Nephron progenitor cell (in vitro differentiated cells): ENCODE data around the gene ANAPC2.

Source experiments
- DNase-seq: peaks from one replicate; pipeline ENCODE4 v3.0.0; 2021
- H3K27ac Mint-ChIP-seq: 2 replicates; pipeline ENCODE4 v1.8.0; 2021; ENCODE audit warnings: mild to moderate bottlenecking, moderate library complexity, mixed read lengths
- H3K27me3 Mint-ChIP-seq: 2 replicates; pipeline ENCODE4 v1.8.0; 2021; ENCODE audit warnings: mild to moderate bottlenecking, low read depth, mixed read lengths; ENCODE audit not compliant: poor library complexity
- H3K36me3 Mint-ChIP-seq: 2 replicates; pipeline ENCODE4 v1.8.0; 2021; ENCODE audit warnings: low read depth, mixed read lengths
- H3K4me1 Mint-ChIP-seq: 2 replicates; pipeline ENCODE4 v1.8.0; 2021; ENCODE audit warnings: mixed read lengths
- H3K4me3 Mint-ChIP-seq: 2 replicates; pipeline ENCODE4 v1.8.0; 2021; ENCODE audit warnings: mild to moderate bottlenecking, moderate library complexity, mixed read lengths
- H3K9me3 Mint-ChIP-seq: 2 replicates; pipeline ENCODE4 v1.8.0; 2021; ENCODE audit warnings: mild to moderate bottlenecking, moderate library complexity, mixed read lengths
- TF ChIP-seq, protein P1 (sequence below): fragments of 200-600 bp; sonication (generic); IDR thresholded peaks from 2 replicates; pipeline ENCODE4 v1.5.0; 2021; ENCODE audit warnings: antibody characterized with exemption

ANAPC2 gene

DNA sequence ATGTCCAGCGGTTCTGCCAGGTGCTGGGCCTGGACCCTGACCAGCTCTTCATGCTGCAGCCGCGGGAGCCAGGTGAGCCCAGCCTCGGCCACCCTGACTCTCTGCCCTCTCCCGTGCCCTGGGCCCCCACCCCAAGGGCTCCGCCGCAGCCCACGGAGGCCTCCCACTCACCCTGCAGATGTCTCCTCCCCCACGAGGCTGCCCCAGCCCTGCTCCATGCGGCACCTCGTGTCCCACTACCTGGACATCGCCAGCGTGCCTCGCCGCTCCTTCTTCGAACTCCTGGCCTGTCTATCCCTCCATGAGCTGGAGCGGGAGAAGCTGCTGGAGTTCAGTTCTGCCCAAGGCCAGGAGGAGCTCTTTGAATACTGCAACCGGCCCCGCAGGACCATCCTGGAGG, 26.3 kb upstream of the ANAPC2 start:
- Mint-ChIP-seq H3K36me3 (peaks cover 4% of the 10 kb centered on the region), H3K27me3 (no peaks in the 10 kb centered on the region), H3K9me3 (no peaks in the 10 kb centered on the region), H3K27ac (no peak overlapping the region), H3K4me3 (no peak overlapping the region), H3K4me1 (peaks cover 9% of the 10 kb centered on the region)
- TF ChIP-seq, protein P1, sequence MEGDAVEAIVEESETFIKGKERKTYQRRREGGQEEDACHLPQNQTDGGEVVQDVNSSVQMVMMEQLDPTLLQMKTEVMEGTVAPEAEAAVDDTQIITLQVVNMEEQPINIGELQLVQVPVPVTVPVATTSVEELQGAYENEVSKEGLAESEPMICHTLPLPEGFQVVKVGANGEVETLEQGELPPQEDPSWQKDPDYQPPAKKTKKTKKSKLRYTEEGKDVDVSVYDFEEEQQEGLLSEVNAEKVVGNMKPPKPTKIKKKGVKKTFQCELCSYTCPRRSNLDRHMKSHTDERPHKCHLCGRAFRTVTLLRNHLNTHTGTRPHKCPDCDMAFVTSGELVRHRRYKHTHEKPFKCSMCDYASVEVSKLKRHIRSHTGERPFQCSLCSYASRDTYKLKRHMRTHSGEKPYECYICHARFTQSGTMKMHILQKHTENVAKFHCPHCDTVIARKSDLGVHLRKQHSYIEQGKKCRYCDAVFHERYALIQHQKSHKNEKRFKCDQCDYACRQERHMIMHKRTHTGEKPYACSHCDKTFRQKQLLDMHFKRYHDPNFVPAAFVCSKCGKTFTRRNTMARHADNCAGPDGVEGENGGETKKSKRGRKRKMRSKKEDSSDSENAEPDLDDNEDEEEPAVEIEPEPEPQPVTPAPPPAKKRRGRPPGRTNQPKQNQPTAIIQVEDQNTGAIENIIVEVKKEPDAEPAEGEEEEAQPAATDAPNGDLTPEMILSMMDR = no peak
- DNase-seq = no peak

DNA sequence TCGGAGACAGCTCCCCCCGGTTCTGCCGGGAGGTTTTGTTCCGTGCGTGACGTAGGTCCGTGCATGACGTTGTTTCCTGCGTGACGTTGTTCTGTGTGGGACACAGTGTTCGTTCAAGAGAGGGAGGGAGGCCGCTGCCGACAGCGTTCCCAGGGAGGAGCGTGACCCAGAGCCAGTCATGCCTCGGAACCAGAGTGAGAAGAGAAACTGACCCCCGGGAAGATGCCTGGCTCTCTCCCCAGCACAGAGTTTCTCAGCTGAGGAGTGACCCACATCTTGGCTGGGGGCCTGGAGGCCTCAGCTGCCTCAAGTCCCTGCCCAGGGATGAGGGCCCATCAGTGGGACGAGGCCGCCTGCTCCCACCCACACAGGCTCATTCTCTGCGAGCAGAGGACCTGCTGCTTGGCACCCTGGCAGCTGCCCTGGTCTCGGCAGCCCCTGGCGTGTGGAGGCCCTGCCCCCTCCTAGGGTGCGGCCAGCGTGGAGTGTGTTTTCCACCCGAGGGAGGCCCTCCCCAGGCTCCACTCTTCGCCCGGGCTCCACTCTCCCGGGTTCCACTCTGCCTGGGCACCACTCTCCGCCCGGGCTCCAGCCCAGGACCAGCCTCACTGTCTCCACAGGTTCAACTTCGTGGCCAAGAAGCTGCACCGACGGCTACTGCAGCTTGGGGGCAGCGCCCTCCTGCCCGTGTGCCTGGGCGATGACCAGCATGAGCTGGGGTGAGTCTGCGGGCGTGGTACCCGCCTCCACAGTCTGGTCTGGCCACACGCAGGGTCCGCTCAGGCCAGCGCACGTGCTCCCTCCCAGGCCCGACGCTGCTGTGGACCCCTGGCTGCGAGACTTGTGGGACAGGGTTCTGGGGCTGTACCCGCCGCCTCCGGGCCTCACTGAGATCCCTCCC, 25.1 kb upstream of the ANAPC2 start:
- H3K27me3 Mint-ChIP-seq = no peaks in the 10 kb centered on the region
- TF ChIP-seq, protein P1 = no peak
- DNase-seq = no peak
- H3K9me3 Mint-ChIP-seq = no peaks in the 10 kb centered on the region
- H3K27ac Mint-ChIP-seq = peak overlapping the region; percentile 46
- peaks cover 5% of the 10 kb centered on the region for H3K4me1 Mint-ChIP-seq
- no peak overlapping the region for H3K4me3 Mint-ChIP-seq
- H3K36me3 Mint-ChIP-seq = peaks cover 4% of the 10 kb centered on the region

DNA sequence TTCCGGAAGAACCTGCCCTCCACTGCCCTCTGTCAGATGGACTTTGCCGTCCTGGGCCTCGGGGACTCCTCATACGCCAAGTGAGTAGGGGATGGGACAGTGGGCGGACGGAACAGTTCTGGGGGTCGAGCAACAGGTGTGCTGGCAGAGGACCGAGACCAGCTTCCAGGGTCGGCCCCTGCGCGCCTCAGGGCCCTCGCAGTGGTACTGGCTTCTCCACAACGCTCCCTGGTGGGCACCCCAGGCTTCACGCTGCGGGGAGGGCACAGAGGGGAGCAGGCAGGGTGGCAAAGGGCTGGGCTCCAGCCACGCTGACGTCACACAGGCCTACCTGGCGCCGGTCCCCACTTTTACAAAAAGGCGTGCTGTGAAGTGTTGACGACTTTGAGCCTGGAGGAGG, 24.2 kb upstream of the ANAPC2 start:
- H3K27ac Mint-ChIP-seq = no peak overlapping the region
- peaks cover 7% of the 10 kb centered on the region for H3K4me1 Mint-ChIP-seq
- H3K4me3 Mint-ChIP-seq = no peak overlapping the region
- peaks cover 8% of the 10 kb centered on the region for H3K36me3 Mint-ChIP-seq
- TF ChIP-seq, protein P1 = no peak
- H3K9me3 Mint-ChIP-seq = no peaks in the 10 kb centered on the region
- DNase-seq = no peak
- no peaks in the 10 kb centered on the region for H3K27me3 Mint-ChIP-seq

DNA sequence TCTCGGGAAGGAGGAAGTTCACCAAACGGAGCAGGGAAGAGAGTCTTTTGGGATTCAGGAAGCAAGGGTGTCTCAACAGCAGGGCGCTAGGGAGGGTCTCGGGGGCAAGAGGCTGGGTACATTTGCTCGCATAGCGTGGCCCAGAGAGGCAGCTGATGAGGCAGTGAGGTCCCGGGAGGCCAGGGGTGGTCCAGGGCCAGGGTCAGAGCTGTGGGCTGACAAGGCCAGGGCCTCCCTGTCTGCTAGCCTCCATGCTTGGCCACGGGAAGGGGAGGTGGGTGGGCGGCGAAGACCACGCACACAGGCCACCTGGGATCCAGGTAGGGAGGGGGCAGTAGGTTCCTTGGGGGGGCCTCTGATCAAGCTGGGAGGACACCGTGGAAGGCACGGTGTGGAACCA, 23.2 kb upstream of the ANAPC2 start:
- DNase-seq = no peak
- TF ChIP-seq, protein P1 = no peak
- Mint-ChIP-seq H3K9me3 (no peaks in the 10 kb centered on the region), H3K27ac (no peak overlapping the region), H3K4me3 (no peak overlapping the region), H3K4me1 (peaks cover 12% of the 10 kb centered on the region), H3K36me3 (peaks cover 14% of the 10 kb centered on the region), H3K27me3 (no peaks in the 10 kb centered on the region)

DNA sequence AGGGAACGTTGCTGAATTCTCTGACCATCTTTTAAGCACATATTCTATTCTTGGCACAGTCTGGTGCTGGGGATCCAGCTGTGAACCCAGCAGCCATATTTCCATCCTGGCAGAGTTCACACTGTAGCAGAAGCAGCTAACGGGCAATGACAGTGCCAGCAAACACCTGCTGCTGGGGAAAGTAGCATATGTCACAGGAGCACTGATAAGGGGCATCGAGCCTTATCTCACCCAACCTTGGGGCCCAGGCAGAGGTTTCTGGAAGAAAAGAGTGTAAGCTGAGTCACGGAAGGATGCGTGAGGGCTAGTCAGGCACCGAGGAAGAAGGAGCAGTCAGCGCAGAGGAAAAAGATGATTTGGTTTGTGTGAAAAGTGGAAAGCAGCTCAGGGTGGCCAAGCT, 18.2 kb upstream of the ANAPC2 start:
- peaks cover 46% of the 10 kb centered on the region for H3K4me1 Mint-ChIP-seq

More for the DNA sequence above, 18.2 kb upstream of the ANAPC2 start:
- peak overlapping the region; percentile 96 for H3K4me3 Mint-ChIP-seq
- H3K9me3 Mint-ChIP-seq = no peaks in the 10 kb centered on the region
- peak overlapping the region; percentile 76 for H3K27ac Mint-ChIP-seq
- TF ChIP-seq, protein P1 = no peak
- no peak for DNase-seq
- peaks cover 10% of the 10 kb centered on the region for H3K36me3 Mint-ChIP-seq
- no peaks in the 10 kb centered on the region for H3K27me3 Mint-ChIP-seq
